Measurements from ENCODE around the gene XXYLT1. TPM values are rescaled to one million over a fixed set of nuclear protein-coding genes. Genes with fewer than 3 reads are reported as not detected.

The XXYLT1 gene
- total RNA-seq, 2 donors from 2014 or later = 1.3 to 4.2 TPM

- no peak for DNase-seq
- intact Hi-C loops (cut with DNase I) = no loop called here
- Histone ChIP-seq H3K27me3 (no peaks in the 10 kb centered on the region), H3K4me3 (no peak overlapping the region), H3K36me3 (replicated peaks in 1 of 2; ENCODE audit: insufficient read depth in 1 of 2, low read depth in 2 of 2) (no peaks in the 10 kb centered on the region), H3K27ac (no peak overlapping the region), H3K9me3 (no peaks in the 10 kb centered on the region), H3K4me1 (peaks cover 19% of the 10 kb centered on the region)
- 70 to 74% methylated on average over 11 of the region's 11 CpGs for WGBS, 2 donors
- ATAC-seq = no peak
- TF ChIP-seq CTCF (IDR thresholded peaks at IDR 0.05) (no peak), POLR2A (IDR thresholded peaks at IDR 0.05) (no peak)
Measured at GRCh38 chr3:195263193-195263924, 7.6 kb downstream of the XXYLT1 start.

GRCh38 chr3:195261925-195262324, 9.0 kb downstream of the XXYLT1 start:
- Histone ChIP-seq H3K36me3 (replicated peaks in 1 of 2; ENCODE audit: insufficient read depth in 1 of 2, low read depth in 2 of 2) (no peaks in the 10 kb centered on the region), H3K27ac (no peak overlapping the region), H3K27me3 (no peaks in the 10 kb centered on the region), H3K4me3 (no peak overlapping the region), H3K4me1 (peaks cover 19% of the 10 kb centered on the region), H3K9me3 (no peaks in the 10 kb centered on the region)
- no peak for DNase-seq
- TF ChIP-seq CTCF (IDR thresholded peaks at IDR 0.05) = no peak
- no peak for TF ChIP-seq POLR2A (IDR thresholded peaks at IDR 0.05)
- 88 to 96% methylated on average over 2 of the region's 2 CpGs for WGBS, 2 donors
- ATAC-seq = no peak
- intact Hi-C loops (cut with DNase I) = no loop called here

- intact Hi-C loops (cut with DNase I) = no loop called here
- no peaks in the 10 kb centered on the region for H3K36me3 ChIP-seq (replicated peaks in 1 of 2; ENCODE audit: insufficient read depth in 1 of 2, low read depth in 2 of 2)
- H3K4me1 ChIP-seq = peaks cover 19% of the 10 kb centered on the region
- DNase-seq (peak in 1 of 4 donors; percentile 46), ATAC-seq (peak; percentile 36)
- peak overlapping the region; percentile 32 to 59 for H3K4me3 ChIP-seq
- H3K27me3 ChIP-seq = no peaks in the 10 kb centered on the region
- TF ChIP-seq CTCF (IDR thresholded peaks at IDR 0.05) (peak in 1 of 7 experiments; percentile 1), POLR2A (IDR thresholded peaks at IDR 0.05) (no peak)
- WGBS, 2 donors = 9 to 25% methylated on average over 14 to 40 of the region's 41 CpGs
- H3K9me3 ChIP-seq = no peaks in the 10 kb centered on the region
- H3K27ac ChIP-seq = peak overlapping the region in 3 of 4 donors; percentile 40 to 85 (median 83)
Measured at GRCh38 chr3:195260280-195260905, 10.6 kb downstream of the XXYLT1 start.

- peak; percentile 87 for ATAC-seq
- intact Hi-C loops (cut with DNase I) = loop anchor here (5.0 kb wide), 1 partner anchor 577 kb away; no protein-coding TSS in a partner anchor
- Histone ChIP-seq H3K36me3 (replicated peaks in 1 of 2; ENCODE audit: insufficient read depth in 1 of 2, low read depth in 2 of 2) (no peaks in the 10 kb centered on the region), H3K27me3 (no peaks in the 10 kb centered on the region), H3K9me3 (no peaks in the 10 kb centered on the region), H3K4me1 (peaks cover 19% of the 10 kb centered on the region), H3K4me3 (peak overlapping the region in 1 of 2 donors; percentile 32), H3K27ac (peak overlapping the region; percentile 57 to 85 (median 70))
- peak in 6 of 7 experiments; percentile 25 to 99 (median 96) for TF ChIP-seq CTCF (IDR thresholded peaks at IDR 0.05)
- TF ChIP-seq POLR2A (IDR thresholded peaks at IDR 0.05) = peak in 2 of 3 donors; percentile 54 to 60
- WGBS, 2 donors = 0 to 9% methylated on average over 9 to 64 of the region's 82 CpGs
- peak; percentile 75 to 87 (median 80) for DNase-seq
Measured at GRCh38 chr3:195259475-195260279, 11.3 kb downstream of the XXYLT1 start.
